Cardiac septum (tissue), 1 donor: ENCODE data around the gene ELOVL6. TPM values are rescaled to one million over a fixed set of nuclear protein-coding genes. Genes with fewer than 3 reads are reported as not detected.
"Not testable (repeated sequence)": the region's sequence is repeated elsewhere in the genome, so short reads cannot be mapped to it uniquely, and the experiment has no call there.

Source experiments
- DNase-seq: peaks from one replicate; pipeline ENCODE4 v3.0.0-alpha.2; 2020; ENCODE audit warnings: low spot score
- intact Hi-C: fragments of 100-400 bp; cut with DNase I; formaldehyde crosslinking; loops from one replicate; pipeline ENCODE4 v1.14.0; 2022
- long read RNA-seq: library from polyadenylated mRNA; unstranded; transcript quantifications from one replicate; pipeline ENCODE4 v2.0.0, GENCODE V29; 2021
- total RNA-seq: library from RNA; stranded (reverse); fragmentation: NEBNext Ultra II Directional; extraction: Animal tissue kit (Norgen Biotek cat#: 25700); gene quantifications from one replicate; pipeline ENCODE4 v1.2.1, GENCODE V29; 2021
- donor health status: DM: no; HTN: no; CAD: no.

The ELOVL6 gene, protein sequence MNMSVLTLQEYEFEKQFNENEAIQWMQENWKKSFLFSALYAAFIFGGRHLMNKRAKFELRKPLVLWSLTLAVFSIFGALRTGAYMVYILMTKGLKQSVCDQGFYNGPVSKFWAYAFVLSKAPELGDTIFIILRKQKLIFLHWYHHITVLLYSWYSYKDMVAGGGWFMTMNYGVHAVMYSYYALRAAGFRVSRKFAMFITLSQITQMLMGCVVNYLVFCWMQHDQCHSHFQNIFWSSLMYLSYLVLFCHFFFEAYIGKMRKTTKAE
- 2.4 TPM for total RNA-seq
- long read RNA-seq, partial matches to known transcripts, result 0 of 6 reads
- long read RNA-seq, other reads (novel, unspliced or antisense), result 1 of 6 reads

DNA sequence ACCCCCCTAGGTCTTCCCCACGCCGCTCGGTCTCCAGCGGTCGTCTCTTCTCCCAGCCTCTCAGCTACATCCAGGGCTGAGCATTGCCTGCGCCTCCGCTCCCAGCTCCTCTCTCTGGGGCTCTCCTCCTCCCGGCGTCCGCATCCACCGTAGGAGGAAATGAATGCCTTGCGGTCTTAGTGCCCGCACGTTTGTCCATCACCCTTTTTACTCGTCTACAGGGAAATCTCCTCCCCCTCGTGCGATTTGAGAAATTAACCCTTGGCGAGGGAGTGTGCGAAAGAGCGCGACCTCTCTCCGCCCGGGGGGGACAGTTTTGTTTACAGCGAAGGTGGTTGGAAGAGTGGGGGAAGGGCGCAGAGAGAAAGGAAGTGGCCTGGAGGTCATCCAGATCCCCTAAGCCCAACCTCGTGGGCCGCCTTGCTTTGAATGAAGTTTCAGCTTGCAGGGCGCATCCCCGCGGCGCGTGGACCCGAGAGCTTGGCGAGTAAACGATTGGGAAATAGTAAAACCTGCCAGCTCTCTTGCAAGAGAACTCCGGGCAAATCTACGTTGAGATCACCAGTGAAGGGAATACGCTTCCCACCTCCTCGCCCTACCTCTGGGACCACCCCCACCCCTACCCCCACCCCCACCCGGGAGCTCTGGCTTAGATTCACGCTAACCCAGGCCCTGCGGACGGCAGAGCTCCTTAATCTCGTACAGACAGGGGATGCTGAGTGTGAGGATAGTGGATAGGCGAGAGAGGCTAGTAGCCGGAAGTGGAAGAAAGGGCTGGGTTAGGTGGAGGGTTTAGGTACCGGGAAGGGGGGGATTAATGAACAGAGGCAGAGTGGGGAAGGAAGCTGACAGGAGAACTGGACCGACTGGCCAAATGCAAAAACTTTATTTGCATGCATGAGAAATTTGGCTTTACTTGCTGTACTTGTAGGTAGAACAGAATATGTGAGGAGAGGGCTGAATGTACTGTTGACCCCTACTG, at the start of gene ELOVL6:
ELOVL6 (minus strand) TSS at position 181 of the 982 bp plus-strand sequence. CDS start 280 bp downstream, outside the sequence.
- DNase-seq, result peak; percentile 77
- intact Hi-C loops, result loop anchor here (5.0 to 10.0 kb wide), 2 partner anchors 146 to 316 kb away; no protein-coding TSS in a partner anchor

DNA sequence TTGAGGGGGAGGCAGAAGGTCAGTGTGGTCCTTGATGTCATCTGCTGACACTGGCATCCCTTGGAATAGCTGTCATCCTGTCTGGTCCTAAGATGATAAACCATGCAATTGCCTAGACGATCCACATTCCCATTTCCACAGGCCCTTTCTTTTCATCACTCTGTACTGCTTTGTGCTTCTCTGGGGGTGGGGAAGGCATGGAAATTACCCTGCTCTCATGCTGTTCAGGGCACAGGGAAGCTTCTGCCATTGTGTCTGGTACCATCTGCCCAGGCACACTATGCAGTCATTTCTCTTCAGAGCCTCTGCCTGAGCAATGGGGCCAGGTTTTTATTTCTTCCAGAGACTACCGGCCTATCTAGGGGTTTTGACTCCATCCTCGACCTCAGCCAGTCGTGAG, 49.7 kb upstream of the ELOVL6 start:
- no peak for DNase-seq
- intact Hi-C loops, result no loop called here

DNA sequence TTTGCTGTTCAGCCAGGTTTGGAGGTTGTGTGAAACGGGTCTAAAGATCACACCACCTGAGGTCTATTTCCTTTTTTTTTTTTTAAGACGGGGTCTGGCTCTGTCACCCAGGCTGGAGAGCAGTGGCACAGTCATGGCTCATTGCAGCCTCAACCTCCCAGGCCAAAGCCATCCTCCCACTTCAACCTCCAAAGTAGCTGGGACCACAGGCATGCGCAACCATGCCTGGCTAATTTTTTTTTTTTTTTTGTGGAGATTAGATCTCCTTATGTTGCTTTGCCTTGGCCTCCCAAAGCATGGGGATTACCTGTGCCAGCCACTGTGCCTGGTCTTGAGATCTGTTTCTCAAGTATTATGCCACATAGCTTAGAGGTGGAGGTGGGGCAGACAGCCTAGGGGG, 49.2 kb upstream of the ELOVL6 start:
- DNase-seq, result no peak
- intact Hi-C loops, result no loop called here

DNA sequence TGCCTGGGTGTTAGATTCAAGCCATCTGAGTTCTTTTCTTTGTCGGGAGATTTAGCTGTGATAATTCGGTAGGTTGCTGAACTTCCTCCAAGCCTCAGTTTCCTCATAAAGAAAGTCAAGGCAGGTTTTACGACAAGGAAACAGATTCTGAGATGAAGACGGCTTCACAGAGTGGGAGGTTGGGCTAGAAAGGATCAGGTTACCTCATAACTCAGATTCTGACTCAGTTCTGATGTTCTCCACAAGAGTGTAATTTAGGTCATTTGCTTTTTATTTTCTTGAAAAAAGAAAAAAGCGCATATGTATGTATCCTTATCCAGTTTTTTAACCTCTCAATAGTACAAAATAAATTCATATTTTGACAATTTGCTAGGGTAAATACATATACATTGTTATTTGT, 47.2 kb upstream of the ELOVL6 start:
- no peak for DNase-seq
- intact Hi-C loops, result no loop called here

DNA sequence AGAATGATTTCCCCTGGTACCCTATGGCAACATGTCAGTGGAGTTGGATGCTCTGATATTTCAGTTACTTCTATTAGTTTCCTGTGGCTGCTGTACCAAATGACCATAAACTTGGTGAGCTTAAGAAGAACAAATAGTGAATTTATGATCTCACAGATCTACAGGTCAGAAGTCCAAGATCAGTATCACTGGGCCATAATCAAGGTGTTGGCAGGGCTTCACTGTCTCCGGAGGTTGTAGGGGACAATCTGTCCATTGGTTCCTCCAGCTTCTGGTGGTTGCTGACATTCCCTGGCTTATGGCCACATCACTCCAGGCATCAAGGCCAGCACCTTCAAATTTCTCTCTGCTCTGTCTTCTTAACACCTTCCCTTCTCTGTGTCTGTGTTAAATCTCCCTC, 37.9 kb upstream of the ELOVL6 start:
- DNase-seq, result no peak
- intact Hi-C loops, result no loop called here

DNA sequence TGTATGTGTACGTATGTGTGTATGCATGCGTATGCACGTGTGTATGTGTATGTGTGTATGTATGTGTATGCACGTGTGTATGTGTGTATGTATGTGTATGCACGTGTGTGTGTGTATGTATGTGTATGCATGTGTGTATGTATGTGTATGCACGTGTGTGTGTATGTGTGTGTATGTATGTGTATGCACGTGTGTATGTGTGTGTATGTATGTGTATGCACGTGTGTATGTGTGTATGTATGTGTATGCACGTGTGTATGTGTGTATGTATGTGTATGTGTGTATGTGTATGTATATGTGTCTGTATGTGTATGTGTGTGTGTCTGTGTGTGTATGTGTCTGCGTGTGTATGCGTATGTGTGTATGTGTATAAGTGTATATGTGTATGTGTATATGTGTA, 35.2 kb upstream of the ELOVL6 start:
- DNase-seq, intact Hi-C loops: not testable (repeated sequence)

DNA sequence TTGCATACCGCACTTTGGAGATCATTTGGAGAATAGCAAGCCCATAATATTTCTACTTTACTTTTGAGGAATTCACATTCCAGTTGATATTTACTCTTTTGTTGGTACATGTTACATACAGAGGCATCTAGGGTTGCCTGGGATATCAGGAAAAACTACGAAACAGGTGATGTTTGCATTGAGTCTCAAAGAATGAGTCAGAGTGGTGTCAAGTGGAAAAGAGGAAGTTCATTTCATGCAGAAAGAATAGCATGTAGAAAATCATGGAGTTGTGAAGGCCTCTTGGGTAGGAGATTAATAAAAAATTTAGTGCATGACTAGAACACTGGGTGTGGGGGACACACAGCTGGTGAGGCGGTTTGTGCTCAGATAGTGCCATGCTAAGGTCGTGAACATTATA, 33.5 kb upstream of the ELOVL6 start:
- intact Hi-C loops, result no loop called here
- no peak for DNase-seq

DNA sequence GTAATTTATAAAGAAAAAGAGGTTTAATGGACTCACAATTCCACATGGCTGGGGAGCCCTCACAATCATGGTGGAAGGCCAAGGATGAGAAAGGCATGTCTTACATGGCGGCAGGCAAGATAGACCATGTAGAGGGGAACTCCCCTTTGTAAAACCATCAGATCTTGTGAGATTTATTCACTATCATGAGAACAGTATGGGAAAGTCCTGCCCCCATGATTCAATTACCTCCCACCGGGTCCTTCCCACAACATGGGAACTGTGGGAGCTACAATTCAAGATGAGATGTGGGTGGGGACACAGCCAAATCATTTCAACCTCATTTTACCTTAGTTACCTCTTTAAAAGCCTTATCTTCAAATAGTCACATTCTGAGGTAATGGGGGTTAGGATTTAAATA, 30.9 kb upstream of the ELOVL6 start:
- intact Hi-C loops, result no loop called here
- no peak for DNase-seq

DNA sequence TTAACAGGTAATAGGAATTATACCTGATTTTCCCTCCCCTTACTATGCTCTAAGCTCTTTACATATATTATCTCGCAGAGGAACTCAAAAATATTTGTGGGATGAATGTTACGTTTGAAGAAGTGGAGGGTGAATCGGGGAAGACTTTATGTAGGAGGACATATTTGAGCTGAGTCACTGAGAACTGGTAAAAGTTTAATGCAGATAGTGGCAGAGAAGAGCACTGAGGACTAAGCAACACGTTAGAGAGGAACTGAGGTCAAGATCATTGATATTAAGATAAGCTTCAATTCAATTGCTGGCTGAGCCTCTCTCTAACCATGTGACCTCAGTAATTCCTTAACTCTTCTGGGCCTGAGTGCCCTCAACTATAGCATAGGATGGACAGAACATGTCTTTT, 26.4 kb upstream of the ELOVL6 start:
- intact Hi-C loops, result no loop called here

DNA sequence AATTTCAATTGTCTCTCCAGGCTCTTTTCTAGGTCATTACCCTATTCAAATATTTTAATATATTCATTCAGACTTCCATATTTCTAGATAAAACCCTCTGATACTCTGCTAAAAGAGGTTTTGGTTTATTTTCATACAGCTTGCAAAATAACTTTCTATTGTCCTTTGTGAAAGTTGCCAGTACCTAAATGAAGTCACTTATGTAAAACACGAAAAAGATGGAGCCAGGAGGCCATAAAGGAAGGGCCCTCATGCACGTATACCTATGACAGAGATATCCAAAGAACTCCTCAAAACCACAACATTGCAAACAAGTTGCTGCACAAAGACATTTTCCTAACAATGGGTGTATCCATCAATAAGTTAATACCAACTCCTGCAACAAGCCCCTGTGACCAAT, 25.7 kb upstream of the ELOVL6 start:
- intact Hi-C loops, result no loop called here
- DNase-seq, result no peak

More for the DNA sequence above, 26.4 kb upstream of the ELOVL6 start:
- DNase-seq, result no peak

DNA sequence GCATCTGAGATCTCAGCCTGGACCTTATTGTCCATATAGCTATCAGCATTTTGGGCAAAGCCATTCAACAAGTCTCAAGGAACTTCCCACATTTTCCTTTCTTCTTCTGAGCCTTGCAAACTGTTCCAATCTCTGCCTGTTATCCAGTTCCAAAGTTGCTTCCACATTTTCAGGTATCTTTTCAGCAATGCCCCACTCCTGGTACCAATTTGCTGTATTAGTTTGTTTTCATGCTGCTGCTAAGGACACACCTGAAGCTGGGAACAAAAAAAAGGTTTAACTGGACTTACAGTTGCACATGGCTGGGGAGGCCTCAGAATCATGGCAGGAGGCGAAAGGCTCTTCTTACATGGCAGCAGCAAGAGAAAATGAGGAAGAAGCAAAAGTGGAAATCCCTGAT, 20.5 kb upstream of the ELOVL6 start:
- DNase-seq, intact Hi-C loops: not testable (repeated sequence)

DNA sequence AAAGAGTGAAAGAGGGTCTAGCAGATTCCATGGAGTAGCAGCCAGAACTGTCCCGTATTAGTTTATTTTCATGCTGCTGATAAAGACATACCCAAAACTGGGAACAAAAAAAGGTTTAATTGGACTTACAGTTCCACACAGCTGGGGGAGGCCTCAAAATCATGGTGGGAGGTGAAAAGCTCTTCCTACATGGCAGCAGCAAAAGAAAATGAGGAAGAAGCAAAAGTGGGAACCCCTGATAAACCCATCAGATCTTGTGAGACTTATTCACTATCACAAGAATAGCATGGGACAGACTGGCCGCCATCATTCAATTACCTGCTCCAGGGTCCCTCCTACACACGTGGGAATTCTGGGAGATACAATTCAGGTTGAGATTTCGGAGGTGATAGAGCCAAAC, 18.8 kb upstream of the ELOVL6 start:
- intact Hi-C loops, result not testable (repeated sequence)

DNA sequence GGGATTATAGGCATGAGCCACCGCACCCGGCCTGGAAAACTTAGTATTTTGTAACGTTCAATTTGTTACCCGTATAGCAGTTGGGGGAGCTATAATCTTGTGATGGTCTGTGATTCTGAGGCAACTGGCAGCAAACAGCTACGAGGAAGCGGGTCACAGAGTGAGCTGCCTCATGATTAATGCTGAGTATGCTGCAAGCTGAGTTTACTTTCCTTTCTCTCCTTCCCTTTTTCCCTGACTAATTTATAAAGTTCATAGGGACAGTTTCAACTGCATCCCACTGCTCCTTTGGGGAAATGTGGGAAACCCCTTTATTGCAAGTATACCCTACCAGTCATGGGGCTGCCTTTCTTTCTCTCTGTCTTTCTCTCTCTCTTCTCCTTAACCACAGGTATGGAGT, 17.7 kb upstream of the ELOVL6 start:
- intact Hi-C loops, result no loop called here
- no peak for DNase-seq

More for the DNA sequence above, 18.8 kb upstream of the ELOVL6 start:
- not testable (repeated sequence) for DNase-seq

DNA sequence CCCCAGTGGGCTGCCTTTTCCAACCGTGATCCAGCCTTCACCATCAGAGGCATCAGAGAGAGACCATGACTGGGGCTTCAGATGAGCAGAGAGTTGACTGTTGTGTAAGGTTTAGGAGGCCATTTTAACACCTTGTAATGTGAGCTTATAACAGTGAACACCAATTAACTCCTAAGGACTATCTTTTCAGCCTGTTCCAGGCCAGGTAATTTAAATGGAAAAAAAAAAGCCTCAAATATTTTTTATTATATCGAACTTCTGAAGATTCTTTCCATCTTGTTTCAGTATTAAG, 13.3 kb upstream of the ELOVL6 start:
- intact Hi-C loops, result no loop called here

DNA sequence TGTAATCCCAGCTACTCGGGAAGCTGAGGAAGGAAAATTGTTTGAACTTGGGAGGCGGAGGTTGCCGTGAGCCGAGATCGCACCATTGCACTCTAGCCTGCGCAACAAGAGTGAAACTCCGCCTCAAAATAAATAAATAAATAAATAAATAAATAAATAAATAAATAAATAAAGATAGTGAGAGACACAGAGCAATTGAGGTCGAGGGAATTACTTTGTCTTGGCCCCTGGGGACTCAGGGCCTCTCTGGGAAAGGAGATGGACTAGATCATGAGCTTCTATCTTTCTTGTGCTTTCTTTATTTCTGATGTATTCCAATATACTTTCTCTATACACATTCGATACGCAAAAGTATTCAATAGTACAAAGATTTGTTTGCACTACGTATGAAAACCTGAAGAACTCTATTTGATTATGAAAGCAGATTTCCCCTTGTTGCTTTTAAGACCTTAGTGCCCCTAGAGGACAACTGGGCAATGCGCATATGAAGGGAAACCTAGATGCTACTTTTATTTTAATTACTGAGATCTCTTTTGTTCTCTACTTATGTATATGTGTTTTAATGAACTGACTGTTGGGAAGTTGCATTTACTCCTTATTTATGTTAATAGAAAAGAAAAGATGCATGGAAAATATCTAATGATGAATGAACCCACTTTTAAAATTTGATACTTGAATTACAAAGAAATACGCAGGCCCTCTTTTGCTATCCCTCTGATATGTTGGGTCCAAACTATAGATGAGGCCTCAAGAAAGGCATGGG, 12.8 kb upstream of the ELOVL6 start:
- intact Hi-C loops, result no loop called here
- no peak for DNase-seq

More for the DNA sequence above, 13.3 kb upstream of the ELOVL6 start:
- no peak for DNase-seq

DNA sequence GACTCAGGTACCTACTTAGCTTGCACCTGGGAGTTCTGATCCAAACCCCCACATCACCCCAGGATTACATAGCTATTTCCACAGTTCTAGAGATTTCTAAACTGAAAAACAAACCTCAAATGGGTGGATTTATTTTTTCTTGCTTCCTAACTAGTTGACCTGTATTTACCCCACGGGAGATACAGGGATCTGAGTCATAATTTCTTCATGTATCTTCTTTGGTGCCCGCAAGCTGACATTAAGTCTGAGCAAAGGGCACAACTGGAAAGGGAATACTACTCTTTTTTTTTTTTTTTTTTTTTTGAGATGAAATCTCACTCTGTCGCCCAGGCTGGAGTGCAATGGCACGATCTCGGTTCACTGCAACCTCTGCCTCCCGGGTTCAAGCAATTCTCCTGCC, 10.0 kb upstream of the ELOVL6 start:
- intact Hi-C loops, result no loop called here
- DNase-seq, result no peak

DNA sequence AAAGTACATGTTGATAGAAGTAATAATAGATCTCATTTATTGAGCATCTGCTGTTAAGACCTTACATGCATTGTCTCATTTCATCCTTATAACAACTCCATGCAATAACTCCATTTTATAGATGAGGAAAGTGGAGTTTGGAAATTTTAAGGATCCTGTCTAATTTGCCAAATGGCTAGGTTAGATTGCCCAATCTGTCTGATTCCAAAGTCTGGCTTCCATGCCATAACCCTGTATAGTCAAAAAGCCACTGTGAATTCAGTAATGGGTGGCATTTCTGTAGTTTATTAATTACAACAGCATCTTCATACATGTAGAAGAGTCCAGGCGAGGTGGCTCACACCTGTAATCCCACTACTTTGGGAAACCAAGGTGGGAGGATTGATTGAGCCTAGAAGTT, 8.8 kb upstream of the ELOVL6 start:
- intact Hi-C loops, result no loop called here
- no peak for DNase-seq

DNA sequence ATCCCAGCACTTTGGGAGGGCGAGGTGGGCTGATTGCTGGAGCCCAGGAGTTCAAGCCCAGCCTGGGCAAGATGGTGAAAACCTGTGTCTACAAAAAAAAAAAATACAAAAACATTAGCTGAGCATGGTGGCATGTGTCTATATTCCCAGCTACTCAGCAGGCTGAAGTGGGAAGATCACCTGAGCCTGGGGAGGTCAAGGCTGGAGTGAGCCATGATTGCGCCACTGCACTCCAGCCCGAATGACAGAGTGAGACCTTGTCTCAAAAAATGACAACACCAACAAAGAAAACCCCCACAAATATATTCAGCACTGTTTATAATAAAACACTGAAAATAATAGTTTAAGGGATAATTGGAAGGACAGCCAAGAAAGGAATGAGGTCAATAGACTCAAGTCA, 3.6 kb upstream of the ELOVL6 start:
- intact Hi-C loops, result no loop called here
- no peak for DNase-seq

DNA sequence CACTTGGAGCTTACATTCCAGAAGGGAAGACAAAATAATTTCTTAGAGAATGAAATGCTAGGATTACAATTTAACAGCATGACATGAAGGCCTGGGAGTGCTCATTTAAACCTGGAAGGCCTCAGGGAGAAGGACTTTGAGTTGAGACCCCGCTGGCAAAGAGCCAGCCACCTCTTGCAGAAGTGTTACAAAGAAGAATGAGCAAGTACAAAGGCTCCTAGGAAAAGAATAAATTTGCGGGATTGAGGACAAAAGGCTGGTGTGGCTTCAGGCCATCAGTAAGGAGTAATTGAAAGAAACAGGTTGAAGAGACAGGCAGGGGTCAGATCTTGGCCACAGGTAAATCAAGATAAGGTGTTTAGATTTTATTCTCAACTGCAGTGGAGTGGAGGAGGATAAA, 3.1 kb upstream of the ELOVL6 start:
- intact Hi-C loops, result no loop called here
- no peak for DNase-seq

DNA sequence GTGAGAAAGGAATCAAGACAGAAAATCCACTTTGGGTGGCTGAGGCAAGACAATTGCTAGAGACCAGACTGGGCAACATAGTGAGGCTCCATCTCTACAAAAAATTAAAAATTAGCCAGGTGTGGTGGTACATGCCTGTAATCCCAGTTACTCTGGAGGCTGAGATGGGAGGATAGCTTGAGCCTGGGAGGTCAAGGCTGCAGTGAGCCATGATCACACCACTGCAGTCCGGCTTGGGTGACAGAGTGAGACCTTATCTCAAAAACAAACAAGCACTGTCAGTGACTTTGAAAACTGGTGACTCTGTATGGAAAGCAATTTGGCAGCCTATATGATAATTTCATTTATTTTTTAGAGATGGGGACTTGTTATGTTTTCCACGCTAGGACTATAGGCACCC, 2.3 kb upstream of the ELOVL6 start:
- no peak for DNase-seq
- intact Hi-C loops, result no loop called here
